ENCODE results near the gene SORBS1.

DNA sequence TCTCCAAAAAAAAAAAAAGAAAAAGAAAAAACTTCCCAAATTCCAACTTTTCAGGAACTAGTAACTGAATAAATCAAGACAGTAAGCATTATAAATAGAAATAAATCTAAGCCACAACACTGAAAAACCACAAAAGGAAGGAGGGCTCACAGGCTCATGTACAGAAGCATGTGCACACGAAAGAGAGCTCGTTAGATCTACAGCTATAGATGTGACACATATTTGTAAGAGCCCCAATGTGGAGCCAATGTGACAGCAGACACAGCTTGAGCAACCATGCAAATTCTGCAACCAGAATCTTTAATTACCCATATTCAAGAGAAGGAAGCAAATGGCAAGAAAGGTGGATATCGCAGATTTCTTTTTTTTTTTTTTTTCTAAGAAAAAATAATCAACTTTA lies 94.7 kb downstream of the SORBS1 start:
- TF ChIP-seq, protein P1, sequence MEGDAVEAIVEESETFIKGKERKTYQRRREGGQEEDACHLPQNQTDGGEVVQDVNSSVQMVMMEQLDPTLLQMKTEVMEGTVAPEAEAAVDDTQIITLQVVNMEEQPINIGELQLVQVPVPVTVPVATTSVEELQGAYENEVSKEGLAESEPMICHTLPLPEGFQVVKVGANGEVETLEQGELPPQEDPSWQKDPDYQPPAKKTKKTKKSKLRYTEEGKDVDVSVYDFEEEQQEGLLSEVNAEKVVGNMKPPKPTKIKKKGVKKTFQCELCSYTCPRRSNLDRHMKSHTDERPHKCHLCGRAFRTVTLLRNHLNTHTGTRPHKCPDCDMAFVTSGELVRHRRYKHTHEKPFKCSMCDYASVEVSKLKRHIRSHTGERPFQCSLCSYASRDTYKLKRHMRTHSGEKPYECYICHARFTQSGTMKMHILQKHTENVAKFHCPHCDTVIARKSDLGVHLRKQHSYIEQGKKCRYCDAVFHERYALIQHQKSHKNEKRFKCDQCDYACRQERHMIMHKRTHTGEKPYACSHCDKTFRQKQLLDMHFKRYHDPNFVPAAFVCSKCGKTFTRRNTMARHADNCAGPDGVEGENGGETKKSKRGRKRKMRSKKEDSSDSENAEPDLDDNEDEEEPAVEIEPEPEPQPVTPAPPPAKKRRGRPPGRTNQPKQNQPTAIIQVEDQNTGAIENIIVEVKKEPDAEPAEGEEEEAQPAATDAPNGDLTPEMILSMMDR (IDR thresholded peaks at IDR 0.05): no peak
- no peak for TF ChIP-seq POLR2A (IDR thresholded peaks at IDR 0.05)

Data from testis (tissue), 2 donors.